HepG2 (cell line): ENCODE measurements around the gene NPSR1. TPM values are rescaled to one million over a fixed set of nuclear protein-coding genes. Genes with fewer than 3 reads are reported as not detected.
"Not testable (repeated sequence)": the region's sequence is repeated elsewhere in the genome, so short reads cannot be mapped to it uniquely, and the experiment has no call there.

Experiments
- ATAC-seq: fragments of 200-7000 bp; cut with Tn5 transposase; 3 replicates; pipeline ENCODE4 v1.9.1; 2020; ENCODE audit warnings: mild to moderate bottlenecking, moderate library complexity
- BruUV-seq: library from RNA; stranded (reverse); fragments of 400-500 nt; replicated peaks from 2 replicates; lab custom pipeline; 2021; lab: Mats Ljungman, UMichigan
- CTCF ChIA-PET: fragments of 300-600 bp; formaldehyde crosslinking; extraction: SDS; loops from one replicate; lab custom pipeline; 2021; ENCODE audit warnings: low total read pairs, inconsistent platforms, low intra/inter-chr PET ratio; lab: Yijun Ruan, JAX
- POLR2A ChIA-PET: fragments of 350-600 bp; sonication (Branson Sonifier 250); formaldehyde crosslinking; loops from one replicate; lab custom pipeline; 2020; ENCODE audit warnings: antibody characterized with exemption, inconsistent platforms; lab: Yijun Ruan, JAX
- DNase-seq: peaks from one replicate; pipeline ENCODE4 v3.0.0-alpha.2; 2015; ENCODE audit warnings: low spot score
- FAIRE-seq: peaks from 3 replicates; lab custom pipeline; 2011; peaks lifted over from hg19 to GRCh38; lab: Jason Lieb, UNC
- H2AFZ ChIP-seq: one replicate; pipeline ENCODE4 v1.6.1; 2011; ENCODE audit warnings: low read length, inconsistent platforms
- H3K27ac ChIP-seq: fragments of 300-600 bp; 3 replicates; pipeline ENCODE4 v1.8.0; 2011; ENCODE audit warnings: mixed run types, mild to moderate bottlenecking, mixed read lengths, low read length, inconsistent platforms; ENCODE audit not compliant: insufficient read depth; ENCODE audit errors: extremely low read length
- H3K27me3 ChIP-seq, 2 experiments: fragments of 200-600 bp in 1 of 2; 2 replicates in 1 of 2; 3 replicates in 1 of 2; pipeline versions ENCODE4 v1.6.0 to v1.8.0; 2011; ENCODE audit warnings: low read length in 2 of 2, mild to moderate bottlenecking in 2 of 2, moderate library complexity in 2 of 2, inconsistent platforms in 1 of 2; ENCODE audit not compliant: insufficient read depth in 2 of 2, control insufficient read depth in 1 of 2
- H3K36me3 ChIP-seq, 2 experiments: fragments of 200-600 bp in 1 of 2; replicated peaks in 1 of 2; 2 replicates in 1 of 2; 3 replicates in 1 of 2; pipeline versions ENCODE4 v1.5.1 to v1.8.0; 2011; ENCODE audit warnings: low read length in 2 of 2, inconsistent platforms in 1 of 2; ENCODE audit not compliant: insufficient read depth in 2 of 2, control insufficient read depth in 1 of 2
- H3K4me1 ChIP-seq: 2 replicates; pipeline ENCODE4 v1.5.1; 2012; ENCODE audit warnings: low read length, inconsistent platforms; ENCODE audit not compliant: insufficient read depth
- H3K4me2 ChIP-seq: 2 replicates; pipeline ENCODE4 v1.6.0; 2011; ENCODE audit warnings: low read depth, low read length, inconsistent platforms
- H3K4me3 ChIP-seq, 3 experiments: fragments of 200-600 bp in 1 of 3; sonication (generic), shearing (Covaris generic) in 1 of 3; replicated peaks in 1 of 3; 2 replicates each; pipeline ENCODE4 v1.5.1; 2011 to 2016; ENCODE audit warnings: low read length in 3 of 3, inconsistent platforms in 2 of 3, low read depth in 2 of 3, mild to moderate bottlenecking in 2 of 3, control low read depth in 1 of 3, mixed read lengths in 1 of 3; ENCODE audit not compliant: insufficient read depth in 1 of 3
- H3K79me2 ChIP-seq: one replicate; pipeline ENCODE4 v1.6.1; 2011; ENCODE audit warnings: low read length, inconsistent platforms; ENCODE audit not compliant: insufficient read depth
- H3K9ac ChIP-seq: 2 replicates; pipeline ENCODE4 v1.6.0; 2011; ENCODE audit warnings: mild to moderate bottlenecking, low read depth, low read length, inconsistent platforms; ENCODE audit not compliant: insufficient read depth
- H3K9me3 ChIP-seq: 2 replicates; pipeline ENCODE4 v1.5.1; 2012; ENCODE audit warnings: mild to moderate bottlenecking, low read length
- H4K20me1 ChIP-seq: 2 replicates; pipeline ENCODE4 v1.6.0; 2011; ENCODE audit warnings: inconsistent platforms, mild to moderate bottlenecking, low read length, moderate library complexity; ENCODE audit not compliant: insufficient read depth
- HCFC1 ChIP-seq: fragments of 150-350 bp; IDR thresholded peaks from 2 replicates; pipeline ENCODE4 v1.6.1; 2014; ENCODE audit warnings: low read depth, low read length
- MTA1 ChIP-seq: sonication (generic); formaldehyde crosslinking; IDR thresholded peaks from 2 replicates; pipeline ENCODE4 v1.4.0; 2020; ENCODE audit warnings: missing genetic modification reagents, mild to moderate bottlenecking, borderline replicate concordance
- ZSCAN22 ChIP-seq: sonication (generic); formaldehyde crosslinking; IDR thresholded peaks from 2 replicates; pipeline ENCODE4 v1.4.0; 2020; ENCODE audit warnings: mild to moderate bottlenecking, missing genetic modification reagents
- WGBS: methylation state at CpG from one replicate; pipeline ENCODE4 v1.1.6; 2017; ENCODE audit warnings: low lambda C conversion rate; 5-methylcytosine and 5-hydroxymethylcytosine counted together
- in situ Hi-C: cut with HindIII; loops from 2 replicates; pipeline ENCODE4 v1.10.0; 2017; ENCODE audit warnings: low pct_unique_long_range_greater_than_20kb; ENCODE audit not compliant: extremely low pct_ligation_motif_present
- intact Hi-C: fragments of 100-400 bp; cut with micrococcal nuclease; formaldehyde crosslinking; loops from one replicate; pipeline ENCODE4 v1.10.0; 2022; ENCODE audit not compliant: unreplicated experiment
- polyA plus RNA-seq, 8 experiments: library from polyadenylated mRNA; depleted of rRNA in 3 of 8; stranded (reverse) in 7 of 8; unstranded in 1 of 8; fragments of >200 nt; fragmentation: Illumina TruSeq in 4 of 8; extraction: Trizol in 4 of 8; gene quantifications; 2 replicates each; pipeline versions ENCODE4 v1.2.1 to v1.2.3, GENCODE V29; 2011 to 2016; ENCODE audit warnings: low read depth in 4 of 8, missing spikeins in 1 of 8, mixed read lengths in 1 of 8; ENCODE audit not compliant: insufficient read depth in 1 of 8
- total RNA-seq, 5 experiments: library from RNA; depleted of rRNA; stranded (reverse); fragments of >200 nt; fragmentation: Illumina TruSeq; extraction: Trizol; gene quantifications; 2 replicates each; pipeline ENCODE4 v1.2.3, GENCODE V29; 2016; ENCODE audit warnings: low read depth in 1 of 5

The NPSR1 gene
- total and polyA plus RNA-seq, 2 of the 13 experiments (the other 11 are each of a cell fraction or from before 2014, with no cell fraction given), result not detected

- CTCF ChIA-PET, result no interaction called here
- no peaks in the 10 kb centered on the region for H4K20me1 ChIP-seq
- TF ChIP-seq ZSCAN22 (CRISPR knock-in tag), result no peak
- no peak for TF ChIP-seq MTA1
- TF ChIP-seq HCFC1, result no peak
- no peaks in the 10 kb centered on the region for H3K79me2 ChIP-seq
- no peaks in the 10 kb centered on the region for H3K9me3 ChIP-seq
- 9% methylated on average over 5 of the region's 5 CpGs for WGBS
- no peak overlapping the region for H3K9ac ChIP-seq
- no TSS peak for BruUV-seq
- DNase-seq (no peak), FAIRE-seq (no peak), ATAC-seq (no peak)
- no peak overlapping the region for H2AFZ ChIP-seq
- POLR2A ChIA-PET, result no interaction called here
- H3K27me3 ChIP-seq, result no peaks in the 10 kb centered on the region
- no peaks in the 10 kb centered on the region for H3K36me3 ChIP-seq
- H3K4me1 ChIP-seq, result no peaks in the 10 kb centered on the region
- no peak overlapping the region for H3K4me2 ChIP-seq
- no peak overlapping the region for H3K4me3 ChIP-seq
- in situ Hi-C loops, result no loop called here
- no peak overlapping the region for H3K27ac ChIP-seq
- intact Hi-C loops, result no loop called here
Observed at GRCh38 chr7:34875481-34875880, 217.5 kb downstream of the NPSR1 start.

DNA sequence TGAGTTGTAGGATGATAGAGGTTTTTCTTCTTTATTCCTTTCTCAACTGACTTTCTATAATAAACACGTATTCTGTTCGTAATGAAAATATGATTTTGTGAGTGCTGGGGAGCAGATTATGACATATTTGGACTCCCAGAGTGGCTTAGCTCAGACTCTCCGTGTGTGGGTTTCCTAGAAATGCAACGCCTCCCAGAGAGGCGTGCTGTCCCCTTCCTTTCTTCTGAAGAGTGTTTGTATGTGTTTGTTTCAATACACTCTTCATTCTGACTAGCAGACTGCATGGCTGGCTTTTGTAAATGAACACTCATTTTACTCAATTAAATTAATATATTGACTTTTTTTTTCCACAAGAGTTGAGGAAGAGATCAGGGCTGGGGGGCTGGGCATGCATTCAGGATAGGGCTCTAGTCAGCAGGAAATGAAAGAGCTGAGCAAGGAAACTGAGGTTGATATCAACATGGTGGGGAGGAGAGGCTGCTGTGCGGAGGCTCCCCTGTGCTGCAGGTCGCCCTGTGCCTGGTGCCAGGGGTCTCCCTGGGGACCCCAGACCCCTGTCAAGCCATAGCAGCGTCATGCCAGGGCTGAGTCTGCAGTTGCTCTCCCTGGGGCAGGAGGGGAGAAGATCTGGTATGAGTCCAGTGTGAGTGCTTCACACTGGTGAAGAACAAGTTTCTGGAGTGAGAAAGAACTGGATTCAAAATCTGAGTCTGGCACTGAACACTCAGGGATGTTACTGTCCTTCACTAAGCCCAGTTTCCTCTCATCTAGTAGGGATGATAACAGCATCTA is 221.1 kb downstream of the NPSR1 start:
- FAIRE-seq, H4K20me1 ChIP-seq, H3K79me2 ChIP-seq, DNase-seq, H3K9ac ChIP-seq, CTCF ChIA-PET, H3K4me2 ChIP-seq, H3K27me3 ChIP-seq, POLR2A ChIA-PET, H3K27ac ChIP-seq, H3K4me3 ChIP-seq, H3K36me3 ChIP-seq, H2AFZ ChIP-seq, BruUV-seq, in situ Hi-C loops, ATAC-seq, intact Hi-C loops, H3K4me1 ChIP-seq: not testable (repeated sequence)
- H3K9me3 ChIP-seq, result peaks cover 15% of the 10 kb centered on the region
- 15% methylated on average over 7 of the region's 8 CpGs for WGBS
